Brain pericyte (primary cell): ENCODE measurements around the gene TMEM248.
"Not testable (repeated sequence)": the region's sequence is repeated elsewhere in the genome, so short reads cannot be mapped to it uniquely, and the experiment has no call there.

ENCODE experiments used
- DNase-seq: peaks from one replicate; pipeline ENCODE4 v3.0.0-alpha.2; 2012; ENCODE audit warnings: low read depth, low spot score

TMEM248 gene, protein sequence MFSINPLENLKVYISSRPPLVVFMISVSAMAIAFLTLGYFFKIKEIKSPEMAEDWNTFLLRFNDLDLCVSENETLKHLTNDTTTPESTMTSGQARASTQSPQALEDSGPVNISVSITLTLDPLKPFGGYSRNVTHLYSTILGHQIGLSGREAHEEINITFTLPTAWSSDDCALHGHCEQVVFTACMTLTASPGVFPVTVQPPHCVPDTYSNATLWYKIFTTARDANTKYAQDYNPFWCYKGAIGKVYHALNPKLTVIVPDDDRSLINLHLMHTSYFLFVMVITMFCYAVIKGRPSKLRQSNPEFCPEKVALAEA

DNA sequence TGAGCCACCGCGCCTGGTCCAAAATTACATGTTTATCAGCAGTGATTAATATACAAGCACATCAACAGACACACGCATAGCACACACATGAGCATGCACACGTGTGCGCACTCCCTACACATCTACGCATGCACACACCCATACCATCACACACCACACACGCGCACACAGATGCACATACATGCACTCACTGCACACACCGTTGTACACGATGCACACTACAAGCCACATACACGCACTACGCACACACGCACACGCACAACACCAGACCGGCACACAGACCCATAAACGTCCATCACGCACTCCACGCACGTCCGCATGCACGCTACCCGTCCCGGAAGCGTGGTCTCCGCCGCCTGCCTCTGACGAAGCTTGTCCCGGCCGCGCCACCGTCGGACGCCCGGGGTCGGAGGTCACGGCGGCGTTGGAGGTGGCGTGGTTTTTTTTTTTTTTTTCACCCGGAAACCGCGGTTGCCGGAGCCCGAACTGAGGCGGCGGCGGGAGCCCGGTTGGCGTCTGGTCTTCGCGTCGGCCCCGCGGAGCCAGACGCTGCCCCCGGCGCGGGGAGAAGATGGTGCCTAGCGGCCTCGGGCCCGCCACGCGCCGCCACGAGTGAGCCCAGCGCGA lies at the start of gene TMEM248:
Gene TMEM248, plus strand, starts transcription at position 457 of the 627 bp plus-strand sequence. CDS start 20,641 bp downstream, outside the sequence.
- peak; percentile 69 for DNase-seq

DNA sequence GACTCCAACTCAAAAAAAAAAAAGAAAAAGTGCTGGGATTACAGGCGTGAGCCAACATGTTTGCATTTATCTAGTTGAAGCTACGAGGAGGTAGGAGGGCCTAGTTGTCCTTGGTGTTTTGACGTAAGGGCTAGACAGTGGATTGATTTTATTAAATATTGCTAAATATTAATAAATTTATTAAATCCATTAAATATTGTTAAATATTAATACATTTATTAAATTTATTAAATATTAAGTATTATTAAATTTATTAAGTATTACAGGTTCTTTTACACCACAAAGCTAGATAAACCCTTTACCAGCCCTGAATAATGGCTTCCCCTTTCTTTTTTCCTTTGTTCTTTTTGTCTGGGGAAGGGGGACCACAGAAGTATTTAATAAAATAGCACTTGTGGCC lies 47.5 kb upstream of the TMEM248 start:
- no peak for DNase-seq

DNA sequence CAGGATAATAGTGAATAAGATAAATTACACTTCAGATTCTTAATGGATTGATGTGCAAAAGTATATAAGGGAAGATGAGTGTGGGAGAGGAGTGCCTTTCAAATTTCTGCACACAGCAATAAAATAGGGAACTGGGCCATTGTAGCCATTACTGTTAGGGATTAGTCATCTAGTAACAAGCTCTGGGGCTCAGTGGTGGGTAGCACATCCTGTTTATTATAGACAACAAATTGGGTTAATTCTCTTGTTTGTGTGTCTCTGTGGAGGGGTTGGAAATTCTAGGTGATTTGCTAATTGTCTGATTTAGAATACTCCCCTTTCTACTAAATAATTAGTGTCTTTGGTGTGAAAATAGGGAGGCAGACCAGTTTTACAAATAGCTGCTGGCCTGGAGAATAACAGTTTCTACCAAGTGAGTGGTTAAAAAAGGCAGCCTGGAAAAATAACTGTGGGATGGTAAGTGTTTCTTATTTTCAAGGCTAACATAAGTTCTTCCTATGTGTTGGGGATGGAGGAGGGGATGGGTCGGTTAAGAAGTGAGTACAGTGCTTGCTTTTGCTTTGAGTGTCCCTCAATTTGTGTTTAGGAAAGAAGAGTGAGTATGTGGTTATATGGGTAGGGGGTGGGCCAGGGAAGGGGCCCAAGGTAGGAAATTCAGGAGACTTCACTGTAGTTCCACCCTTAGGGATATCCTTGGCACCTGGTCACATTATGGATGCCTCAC lies 43.3 kb upstream of the TMEM248 start:
- no peak for DNase-seq

DNA sequence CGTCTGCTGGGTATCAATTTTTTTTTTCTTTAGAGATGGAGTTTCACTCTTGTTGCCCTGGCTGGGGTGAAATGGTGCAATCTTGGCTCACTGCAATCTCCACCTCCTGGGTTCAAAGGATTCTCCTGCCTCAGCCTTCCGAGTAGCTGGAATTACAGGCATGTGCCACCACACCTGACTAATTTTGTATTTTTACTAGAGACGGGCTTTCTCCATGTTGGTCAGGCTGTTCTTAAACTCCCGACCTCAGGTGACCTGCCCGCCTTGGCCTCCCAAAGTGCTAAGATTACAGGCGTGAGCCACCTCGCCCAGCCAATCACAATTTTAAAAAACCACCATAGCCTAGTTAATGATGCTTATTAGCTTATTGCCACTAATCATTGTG lies 42.7 kb upstream of the TMEM248 start:
- not testable (repeated sequence) for DNase-seq

DNA sequence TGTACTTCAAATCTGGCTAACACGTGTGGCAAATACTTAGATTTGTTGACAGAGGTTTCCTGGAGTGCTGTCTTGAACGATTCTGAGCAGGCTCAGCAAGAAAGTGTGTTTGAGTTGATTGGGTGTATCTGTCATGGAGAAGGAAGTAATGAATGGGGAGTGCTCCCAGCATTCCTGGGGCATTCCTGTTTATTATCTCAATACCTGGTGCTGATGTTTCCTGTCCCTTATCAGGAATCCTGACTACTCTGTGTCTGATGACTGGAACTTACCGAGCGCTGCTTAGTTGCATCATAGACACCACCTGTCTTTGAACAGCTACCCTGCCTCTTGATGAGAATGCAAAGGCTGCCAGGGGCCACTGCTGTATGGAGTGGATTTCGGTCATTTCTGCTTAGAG lies 41.0 kb upstream of the TMEM248 start:
- DNase-seq, result no peak

DNA sequence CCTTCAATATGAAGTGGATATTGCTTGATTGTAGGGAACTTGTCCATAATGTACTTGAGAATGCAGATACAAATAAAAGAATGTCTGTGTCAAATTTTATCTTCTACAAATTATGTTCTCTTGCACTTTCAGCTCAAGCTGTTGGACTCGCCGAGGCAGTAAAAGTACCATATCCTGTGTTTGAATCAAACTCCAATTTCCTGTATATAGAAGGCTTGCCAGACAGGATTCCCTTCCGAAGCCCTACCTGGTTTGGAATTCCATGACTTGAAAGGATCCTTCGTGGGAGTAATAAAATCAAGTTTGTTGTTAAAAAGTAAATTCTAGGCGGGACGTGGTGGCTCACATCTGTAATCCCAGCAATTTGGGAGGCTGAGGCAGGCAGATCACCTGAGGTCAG lies 40.4 kb upstream of the TMEM248 start:
- DNase-seq, result not testable (repeated sequence)

DNA sequence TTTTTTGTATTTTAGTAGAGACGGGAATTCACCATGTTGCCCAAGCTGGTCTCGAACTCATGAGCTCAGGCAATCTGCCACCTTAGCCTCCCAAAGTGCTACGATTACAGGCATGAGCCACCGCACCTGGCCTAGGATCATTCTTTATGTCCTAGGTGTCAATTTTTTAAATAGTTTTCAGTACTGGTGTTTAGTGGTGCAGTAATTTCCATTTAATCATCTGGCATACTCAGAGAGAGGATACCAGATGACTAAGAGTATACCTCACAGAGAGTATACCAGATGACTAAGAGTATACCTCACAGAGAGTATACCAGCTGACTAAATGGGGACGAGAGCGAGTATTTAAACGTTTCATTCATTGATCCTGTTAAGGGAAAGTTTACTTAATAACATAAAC lies 37.3 kb upstream of the TMEM248 start:
- DNase-seq, result no peak

DNA sequence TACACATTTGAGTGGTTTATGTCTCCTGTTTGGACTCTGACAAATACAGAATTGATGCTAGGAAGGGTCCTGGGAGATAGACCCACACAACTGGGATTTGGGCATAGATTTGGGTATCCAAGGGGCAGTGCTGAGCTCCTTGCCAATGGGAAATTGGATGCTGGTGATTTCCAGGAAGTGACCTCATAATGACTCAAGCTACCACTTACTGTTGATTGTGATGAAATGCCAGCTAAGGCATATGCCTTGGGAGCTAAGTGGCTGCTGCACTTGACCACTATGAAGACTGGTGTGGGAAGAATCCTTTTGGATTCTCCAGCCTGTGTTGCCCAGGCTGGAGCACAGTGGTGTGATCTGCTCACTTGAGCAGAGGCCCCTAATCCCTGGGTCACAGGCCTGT lies 36.5 kb upstream of the TMEM248 start:
- not testable (repeated sequence) for DNase-seq

DNA sequence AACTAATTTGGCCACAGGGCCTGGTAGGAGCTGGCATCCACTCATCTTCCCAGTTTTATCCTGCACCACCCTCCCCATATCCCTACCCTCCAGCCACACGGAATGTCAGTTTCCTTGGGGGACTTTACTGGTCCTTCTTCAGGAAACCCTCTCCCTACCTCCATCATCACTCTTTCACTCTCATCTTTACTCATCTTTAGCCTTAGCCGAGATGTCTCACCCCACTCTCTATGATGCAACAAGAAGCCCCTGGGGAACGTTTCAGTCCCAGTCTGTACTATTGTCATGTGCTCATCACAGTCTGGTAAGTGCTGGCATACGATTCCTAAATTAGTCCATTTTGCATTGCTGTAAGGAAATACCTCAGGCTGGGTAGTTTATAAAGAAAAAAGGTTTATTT lies 34.9 kb upstream of the TMEM248 start:
- DNase-seq, result no peak

DNA sequence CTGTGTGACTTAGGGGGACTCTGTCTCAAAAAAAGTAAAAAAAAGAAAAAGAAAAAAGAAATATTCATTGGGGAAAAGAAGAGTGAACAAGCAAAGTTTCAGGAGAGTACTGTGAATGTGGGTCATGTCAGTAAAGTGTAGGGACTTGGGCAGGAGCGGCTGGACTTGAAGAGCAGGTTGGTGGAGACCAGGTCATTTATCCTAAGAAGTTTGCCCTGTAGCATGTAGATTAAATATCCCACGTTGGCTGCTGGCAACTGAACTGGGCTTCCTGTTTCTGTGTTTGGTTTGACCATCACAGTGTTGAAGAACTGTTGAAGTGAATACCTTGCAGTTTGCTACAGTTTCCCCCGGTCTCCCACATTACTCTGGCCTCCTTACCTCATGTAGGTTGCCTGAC lies 32.8 kb upstream of the TMEM248 start:
- DNase-seq, result not testable (repeated sequence)

DNA sequence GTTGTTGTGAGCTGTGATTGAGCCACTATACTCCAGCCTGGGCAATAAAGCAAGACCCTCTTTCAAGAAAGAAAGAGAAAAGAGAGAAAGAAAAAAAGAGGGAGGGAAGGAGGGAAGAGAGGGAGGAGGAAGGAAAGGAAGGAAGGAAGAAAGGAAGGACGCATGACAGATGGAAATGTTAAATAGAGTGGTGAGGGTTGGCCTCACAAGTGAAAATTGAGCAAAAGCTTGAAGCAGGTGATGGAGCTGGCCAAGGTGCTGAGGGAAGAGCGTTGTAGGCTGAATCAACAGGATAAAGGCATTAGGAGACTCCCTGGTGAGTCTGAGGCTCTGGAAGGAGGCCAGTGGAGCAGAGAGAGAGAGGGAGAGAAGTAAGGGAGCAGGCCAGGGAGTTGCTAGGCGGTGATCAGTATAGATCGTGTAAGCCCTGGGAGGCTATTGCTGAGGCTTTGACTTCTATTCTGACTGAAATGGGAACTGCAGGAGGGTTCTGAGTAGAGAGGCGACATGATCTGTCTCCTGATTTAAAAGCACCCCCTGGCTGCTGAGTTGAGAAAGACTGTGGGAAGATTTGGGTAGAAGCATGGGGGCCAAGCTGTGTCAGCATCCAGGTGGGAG lies 26.5 kb upstream of the TMEM248 start:
- DNase-seq, result no peak

DNA sequence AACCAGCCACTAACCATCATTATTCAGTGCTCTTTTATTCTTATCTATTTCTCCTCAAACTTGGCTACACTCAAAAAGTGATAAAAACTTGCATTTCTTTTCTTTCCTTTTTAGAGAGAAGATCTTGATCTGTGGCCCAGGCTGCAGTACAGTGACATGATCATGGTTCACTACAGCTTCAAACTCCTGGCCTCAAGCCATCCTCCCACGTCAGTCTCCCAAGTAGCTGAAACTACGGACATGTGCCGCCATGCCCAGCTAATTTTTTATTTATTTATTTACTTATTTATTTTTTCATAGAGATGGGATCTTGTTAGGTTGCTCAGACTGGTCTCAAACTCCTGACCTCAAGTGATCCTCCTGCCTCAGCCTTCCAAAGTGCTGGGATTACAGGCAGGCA lies 24.6 kb upstream of the TMEM248 start:
- no peak for DNase-seq

DNA sequence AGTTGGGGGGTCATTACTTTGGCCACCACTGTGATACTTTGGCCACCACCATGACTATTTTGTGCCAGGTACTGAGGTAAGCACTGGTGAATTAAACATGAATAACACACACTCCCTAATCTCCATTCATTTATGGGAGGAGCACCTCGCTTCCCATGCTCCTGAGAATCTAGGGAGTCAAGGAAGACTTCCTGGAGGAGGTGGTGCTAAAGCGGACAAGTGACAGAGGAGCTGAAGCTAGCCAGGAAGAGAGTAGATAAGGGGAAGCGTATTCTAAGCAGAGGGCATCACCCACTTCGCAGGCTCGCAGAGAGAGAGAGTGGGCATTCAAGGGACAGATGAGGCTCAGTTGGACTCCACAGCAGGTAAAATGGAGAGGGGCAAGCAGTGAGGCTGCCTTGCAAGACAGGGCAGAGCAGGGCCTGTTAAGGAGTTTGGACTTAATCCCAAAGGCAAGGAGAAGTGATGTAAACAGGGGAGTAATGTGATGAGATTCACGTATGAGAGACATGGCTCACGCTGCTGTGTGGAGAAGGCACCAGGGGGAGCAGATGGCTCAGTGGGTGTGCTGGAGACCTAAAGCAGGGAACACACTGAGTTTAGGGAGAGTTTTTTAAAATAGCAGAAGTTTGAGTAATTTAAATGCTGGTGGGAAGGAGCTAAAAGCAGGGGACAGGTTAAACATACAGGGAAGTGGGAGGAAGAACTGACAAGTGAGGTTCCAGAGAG lies 21.3 kb upstream of the TMEM248 start:
- no peak for DNase-seq

DNA sequence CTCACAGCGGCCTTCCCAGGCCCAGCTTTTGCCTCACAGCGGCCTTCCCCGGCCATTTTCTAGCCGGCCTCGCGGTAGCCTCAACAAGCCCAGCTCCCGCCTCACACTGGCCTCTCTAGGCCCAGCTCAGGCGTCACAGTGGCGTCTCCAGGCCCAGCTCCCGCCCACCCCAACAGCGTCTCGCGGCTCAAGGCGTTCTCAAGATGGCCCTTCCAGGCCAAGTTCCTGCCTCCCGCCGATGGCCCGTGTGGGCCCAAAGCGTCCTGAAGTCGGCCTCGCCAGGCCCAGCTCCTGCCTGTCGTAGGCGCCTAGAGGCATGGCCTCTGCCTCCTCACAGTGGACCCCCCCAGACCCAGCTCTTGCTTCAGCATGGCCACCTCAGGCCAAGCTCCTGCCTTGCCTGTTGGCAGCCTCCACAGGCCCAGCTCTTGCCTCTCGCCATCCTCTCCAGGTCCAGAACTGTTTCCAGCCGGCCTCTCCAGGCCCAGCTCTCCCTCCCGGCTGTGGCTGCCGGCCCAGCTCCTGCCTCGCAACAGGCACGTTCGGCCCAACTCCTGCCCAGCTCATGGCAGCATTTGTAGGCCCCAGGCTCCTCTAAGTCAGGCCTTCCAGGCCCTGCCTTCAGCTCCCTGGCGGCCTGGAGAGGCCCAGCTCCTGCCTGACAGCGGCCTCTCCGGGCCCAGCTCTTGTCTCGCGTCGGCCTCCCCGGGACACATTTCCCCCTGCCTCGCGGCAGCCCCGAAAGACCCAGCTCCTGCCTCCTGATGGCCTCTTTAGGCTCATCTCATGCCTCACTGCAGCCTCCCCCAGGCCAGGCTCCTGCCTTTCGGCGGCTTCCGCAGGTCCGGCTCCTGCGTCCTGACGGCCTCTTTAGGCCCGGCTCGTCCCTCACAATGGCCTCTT lies 18.8 kb upstream of the TMEM248 start:
- DNase-seq, result no peak

DNA sequence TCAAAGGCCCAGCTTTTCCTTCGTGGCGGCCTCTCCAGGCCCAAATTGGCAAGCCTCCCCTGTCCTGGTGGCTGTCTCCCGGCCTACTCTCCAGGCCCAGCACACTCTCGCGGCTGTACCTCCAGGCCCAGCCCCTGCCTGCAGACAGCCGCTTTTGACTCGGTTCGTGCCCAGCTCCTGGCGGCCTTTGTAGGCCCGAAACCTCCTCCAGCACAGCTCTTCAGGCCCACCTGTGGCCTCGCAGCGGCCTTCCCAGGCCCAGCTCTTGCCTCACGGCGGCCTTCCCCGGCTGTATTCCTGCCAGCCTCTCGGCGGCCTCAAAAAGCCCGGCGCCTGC lies 18.2 kb upstream of the TMEM248 start:
- no peak for DNase-seq

DNA sequence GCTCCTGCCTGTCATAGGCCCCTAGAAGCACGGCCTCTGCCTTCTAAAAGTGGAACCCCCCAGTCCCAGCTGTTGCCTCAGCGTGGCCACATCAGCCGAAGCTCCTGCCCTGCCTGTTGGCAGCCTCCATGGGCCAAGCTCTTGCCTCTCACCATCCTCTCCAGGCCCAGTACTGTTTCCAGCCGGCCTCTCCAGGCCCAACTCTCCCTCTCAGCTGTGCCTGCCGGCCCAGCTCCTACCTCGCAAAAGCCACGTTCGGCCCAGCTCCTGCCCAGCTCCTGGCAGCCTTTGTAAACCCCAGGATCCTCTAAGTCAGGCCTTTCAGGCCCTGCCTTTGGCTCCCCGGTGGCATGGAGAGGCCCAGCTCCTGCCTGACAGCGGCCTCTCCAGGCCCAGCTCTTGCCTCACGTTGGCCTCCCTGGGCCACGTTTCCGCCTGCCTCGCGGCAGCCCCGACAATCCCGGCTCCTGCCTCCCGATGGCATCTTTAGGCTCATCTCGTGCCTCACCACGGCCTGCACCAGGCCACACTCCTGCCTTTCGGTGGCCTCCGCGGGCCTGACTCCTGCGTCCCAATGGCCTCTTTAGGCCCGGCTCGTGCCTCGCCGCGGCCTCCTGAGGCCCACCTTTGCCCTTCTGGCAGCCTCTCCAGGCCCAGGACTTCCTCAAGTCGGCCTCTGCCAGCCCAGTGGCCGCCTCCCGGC lies 17.5 kb upstream of the TMEM248 start:
- no peak for DNase-seq

DNA sequence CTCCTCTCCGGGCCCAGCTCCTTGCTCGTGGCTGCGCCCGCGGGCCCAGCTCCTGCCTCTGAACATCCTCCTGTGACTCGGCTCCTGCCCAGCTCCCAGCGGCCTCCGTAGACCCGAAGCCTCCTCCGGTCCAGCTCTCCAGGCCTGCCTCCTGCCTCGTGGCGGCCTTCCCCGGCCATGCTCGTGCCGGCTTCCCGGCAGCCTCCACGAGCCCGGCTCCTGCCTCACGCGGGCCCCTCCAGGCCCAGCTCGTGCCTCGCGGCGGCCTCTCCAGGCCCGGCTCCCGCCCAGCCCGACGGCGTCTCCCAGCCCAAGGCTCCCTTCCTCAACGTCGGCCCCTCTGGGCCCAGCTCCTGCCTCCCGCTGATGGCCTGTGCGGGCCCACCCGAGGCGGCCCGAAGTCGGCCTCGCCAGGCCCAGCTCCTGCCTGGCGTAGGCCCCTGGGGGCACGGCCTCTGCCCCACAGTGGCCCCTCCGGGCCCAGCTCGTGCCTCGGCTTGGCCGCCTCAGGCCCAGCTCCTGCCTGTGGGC lies 16.9 kb upstream of the TMEM248 start:
- no peak for DNase-seq

DNA sequence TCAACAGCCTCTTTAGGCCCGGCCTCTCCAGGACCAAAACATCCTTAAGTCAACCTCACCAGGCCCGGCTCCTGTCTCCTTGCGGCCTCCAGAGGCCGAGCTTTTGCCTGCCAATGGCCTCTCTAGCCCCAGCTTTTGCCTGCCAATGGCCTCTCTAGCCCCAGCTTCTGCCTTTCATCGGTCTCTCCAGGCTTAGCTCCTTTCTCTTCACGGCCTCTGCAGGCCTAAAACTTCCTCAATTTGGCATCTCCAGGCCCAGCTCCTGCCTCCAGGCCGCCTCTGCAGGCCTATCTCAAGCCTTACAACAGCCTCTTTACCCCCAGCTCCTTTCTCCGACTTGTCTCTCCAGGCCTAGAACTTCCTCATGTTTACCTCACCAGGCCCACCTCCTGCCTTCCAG lies 15.7 kb upstream of the TMEM248 start:
- DNase-seq, result no peak

DNA sequence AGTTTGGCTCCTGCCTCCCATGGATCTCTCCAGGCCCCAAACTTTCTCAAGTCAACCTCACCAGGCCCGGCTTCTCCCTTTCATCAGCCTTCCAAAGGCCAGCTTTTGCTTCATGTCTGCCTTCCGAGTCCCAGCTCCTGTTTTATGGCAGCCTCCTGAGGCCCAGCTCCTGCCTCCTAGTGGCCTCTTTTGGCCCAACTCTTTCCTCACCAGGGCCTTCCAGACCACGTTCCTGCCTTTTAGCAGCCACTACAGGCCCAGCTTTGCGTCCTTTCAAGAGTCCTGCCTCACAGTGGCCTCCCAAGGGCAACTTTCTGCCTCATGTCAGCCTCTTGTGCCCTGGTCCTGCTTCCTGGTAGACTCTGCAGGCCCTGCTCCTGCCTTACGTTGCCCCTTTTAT lies 15.3 kb upstream of the TMEM248 start:
- DNase-seq, result no peak

DNA sequence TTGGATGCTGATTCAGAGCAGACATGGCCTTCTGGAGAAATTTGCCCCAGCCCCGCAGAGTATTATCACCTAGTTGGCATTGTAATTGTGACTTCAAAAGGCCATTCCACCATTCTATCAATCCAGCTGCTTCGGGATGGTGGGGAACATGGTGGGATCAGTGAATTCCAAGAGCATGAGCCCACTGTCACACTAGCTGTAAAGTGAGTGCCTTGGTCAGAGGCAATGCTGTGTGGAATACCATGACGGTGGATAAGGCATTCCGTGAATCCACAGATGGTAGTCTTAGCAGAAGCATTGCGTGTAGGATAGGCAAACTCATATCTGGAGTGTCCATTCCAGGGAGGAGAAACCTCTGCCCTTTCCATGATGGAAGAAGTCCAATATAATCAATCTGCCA lies 13.3 kb upstream of the TMEM248 start:
- DNase-seq, result no peak
